SK-N-MC (cell line): ENCODE measurements around the gene HNRNPA2B1.
"Not testable (repeated sequence)": the region's sequence is repeated elsewhere in the genome, so short reads cannot be mapped to it uniquely, and the experiment has no call there.

Experiments used
- DNase-seq: peaks from one replicate; pipeline ENCODE4 v3.0.0-alpha.2; 2011; ENCODE audit warnings: low read depth, low spot score
- H3K27ac ChIP-seq: fragments of 200-600 bp; sonication (generic); 2 replicates; pipeline ENCODE4 v1.5.1; 2016; ENCODE audit warnings: mixed run types
- H3K36me3 ChIP-seq: fragments of 200-600 bp; sonication (generic); 2 replicates; pipeline ENCODE4 v1.6.1; 2017; ENCODE audit warnings: antibody characterized with exemption, low read length, mixed read lengths; ENCODE audit not compliant: insufficient read depth
- H3K4me3 ChIP-seq: fragments of 200-600 bp; sonication (generic); 2 replicates; pipeline ENCODE4 v1.5.1; 2016
- H3K9ac ChIP-seq: fragments of 200-600 bp; sonication (generic); 2 replicates; pipeline ENCODE4 v1.8.0; 2017; ENCODE audit warnings: mixed run types, mixed read lengths; ENCODE audit not compliant: insufficient read length
- H3K9me3 ChIP-seq: fragments of 200-600 bp; sonication (generic); 2 replicates; pipeline ENCODE4 v1.6.1; 2017; ENCODE audit warnings: low read depth, mild to moderate bottlenecking, antibody characterized with exemption, low read length, moderate library complexity, mixed read lengths
- EZH2 ChIP-seq: fragments of 200-600 bp; sonication (generic); IDR thresholded peaks from one replicate; pipeline ENCODE4 v1.6.1; 2017; ENCODE audit warnings: antibody characterized with exemption
- FOXP2 ChIP-seq: optimal IDR thresholded peaks from 2 replicates; pipeline ENCODE3; 2011; ENCODE audit warnings: mild to moderate bottlenecking, moderate library complexity; ENCODE audit not compliant: insufficient read depth; ENCODE audit errors: extremely low read length, control extremely low read depth
- POLR2AphosphoS5 ChIP-seq: IDR thresholded peaks from 2 replicates; pipeline ENCODE4 v1.6.1; 2012; ENCODE audit warnings: mild to moderate bottlenecking, low read depth, low read length, borderline replicate concordance

Gene HNRNPA2B1

DNA sequence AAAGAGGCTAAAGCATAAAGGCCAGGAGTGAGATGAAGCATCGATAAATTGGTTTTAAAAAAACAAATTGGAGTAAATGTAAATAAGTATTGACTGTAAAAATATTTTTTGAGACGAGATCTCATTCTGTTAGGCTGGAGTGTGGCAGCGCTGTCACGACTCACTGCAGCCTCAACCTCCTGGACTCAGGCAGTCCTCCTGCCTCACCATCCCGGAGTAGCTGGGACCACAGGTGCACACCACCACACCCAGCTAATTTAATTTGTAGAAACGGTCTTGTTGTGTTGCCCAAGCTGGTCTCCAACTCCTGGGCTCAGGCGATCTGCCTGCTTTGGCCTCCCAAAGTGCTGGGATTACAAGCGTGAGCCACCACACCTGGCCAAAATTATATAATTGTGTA is 17.8 kb downstream of the HNRNPA2B1 start:
- TF ChIP-seq POLR2AphosphoS5 (no peak; the same call in 1 of the 2 replicates), FOXP2 (no peak), EZH2 (no peak)
- Histone ChIP-seq H3K4me3 (no peak overlapping the region), H3K9me3 (no peaks in the 10 kb centered on the region), H3K9ac (no peak overlapping the region), H3K27ac (0 out of 2 replicates have a peak overlapping the region, but pooled peaks have one; percentile 22), H3K36me3 (peaks cover 2% of the 10 kb centered on the region; the same call in 1 of the 2 replicates)
- no peak for DNase-seq

DNA sequence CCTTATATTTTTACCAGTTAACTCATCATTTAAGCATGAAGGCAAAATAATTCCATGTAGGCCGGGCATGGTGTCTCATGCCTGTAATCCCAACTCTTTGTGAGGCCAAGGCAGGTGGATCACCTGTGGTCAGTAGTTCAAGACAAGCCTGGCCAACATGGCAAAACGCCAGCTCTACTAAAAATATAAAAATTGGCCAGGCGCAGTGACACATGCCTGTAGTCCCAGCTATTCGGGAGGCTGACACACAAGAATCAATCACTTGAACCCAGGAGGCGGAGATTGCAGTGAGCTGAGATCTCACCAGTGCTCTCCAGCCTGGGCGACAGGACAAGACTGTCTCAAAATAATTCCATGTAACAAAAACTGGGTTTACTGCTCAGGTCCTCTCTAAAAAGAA is 18.3 kb downstream of the HNRNPA2B1 start:
- Histone ChIP-seq H3K9me3 (no peaks in the 10 kb centered on the region), H3K4me3 (no peak overlapping the region), H3K36me3 (no peaks in the 10 kb centered on the region), H3K9ac (no peak overlapping the region), H3K27ac (peak overlapping the region; percentile 49; the same call in 1 of the 2 replicates)
- DNase-seq, result no peak
- TF ChIP-seq POLR2AphosphoS5 (no peak; the same call in 1 of the 2 replicates), FOXP2 (no peak), EZH2 (no peak)

DNA sequence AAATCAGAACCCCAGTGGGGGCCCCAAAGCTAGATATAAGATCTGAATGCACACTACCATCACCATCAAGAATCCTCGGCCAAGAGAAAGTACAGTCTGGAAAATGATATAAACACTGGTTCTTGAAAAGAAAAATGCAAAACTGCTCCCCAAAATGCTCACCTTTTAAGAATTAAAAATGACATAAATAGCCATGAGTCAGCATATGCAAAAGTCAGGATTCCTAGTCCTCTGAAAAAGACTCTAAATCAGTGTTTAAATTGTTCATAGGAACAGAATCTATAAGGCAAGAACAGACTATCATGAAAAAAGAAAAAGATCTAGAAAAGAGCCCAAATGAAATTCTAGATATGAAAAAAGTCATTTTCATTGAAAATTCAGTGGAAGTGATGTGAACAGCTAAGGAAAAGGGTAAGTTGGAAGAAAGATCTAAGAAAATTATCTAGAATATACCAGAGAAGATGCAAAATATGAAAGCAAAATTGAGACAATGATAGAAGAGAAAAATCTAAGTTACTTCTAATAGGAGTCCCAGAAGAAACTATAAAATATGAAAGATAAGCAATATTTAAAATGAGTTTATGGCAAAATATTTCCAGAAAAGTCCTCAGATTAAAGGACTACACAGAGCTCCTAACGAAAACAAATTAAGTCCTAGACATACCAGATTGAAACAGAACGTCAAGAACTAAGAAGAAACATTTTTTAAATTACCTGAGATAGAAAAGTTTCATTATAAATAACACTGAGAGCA is 18.9 kb downstream of the HNRNPA2B1 start:
- no peaks in the 10 kb centered on the region for H3K9me3 ChIP-seq
- H3K27ac ChIP-seq, result peak overlapping the region; percentile 49
- H3K36me3 ChIP-seq, result no peaks in the 10 kb centered on the region
- no peak overlapping the region for H3K4me3 ChIP-seq
- no peak for TF ChIP-seq FOXP2
- no peak for TF ChIP-seq EZH2
- TF ChIP-seq POLR2AphosphoS5, result no peak
- no peak overlapping the region for H3K9ac ChIP-seq
- no peak for DNase-seq

DNA sequence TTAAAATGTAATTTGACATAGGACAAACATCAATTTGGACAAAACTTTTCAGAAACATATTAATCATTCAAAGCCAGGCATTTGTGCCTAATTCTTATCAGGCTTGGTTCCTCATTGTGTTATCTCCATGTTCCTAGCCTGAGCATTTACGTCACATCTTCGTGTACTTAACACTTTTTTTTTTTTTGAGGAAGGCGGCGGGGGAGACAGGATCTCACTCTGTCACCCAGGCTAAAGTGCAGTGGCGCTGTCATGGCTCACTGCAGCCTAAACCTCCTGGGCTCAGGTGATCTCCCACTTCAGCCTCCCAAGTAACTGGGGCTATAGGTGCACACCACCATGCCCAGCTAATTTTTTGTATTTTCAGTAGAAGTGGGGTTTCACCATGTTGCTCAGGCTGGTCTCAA is 19.8 kb downstream of the HNRNPA2B1 start:
- Histone ChIP-seq H3K36me3 (no peaks in the 10 kb centered on the region), H3K27ac (0 out of 2 replicates have a peak overlapping the region, but pooled peaks have one; percentile 7), H3K4me3 (no peak overlapping the region), H3K9me3 (no peaks in the 10 kb centered on the region), H3K9ac (no peak overlapping the region)
- DNase-seq, result no peak
- TF ChIP-seq FOXP2, result no peak
- TF ChIP-seq EZH2, result no peak
- no peak for TF ChIP-seq POLR2AphosphoS5

DNA sequence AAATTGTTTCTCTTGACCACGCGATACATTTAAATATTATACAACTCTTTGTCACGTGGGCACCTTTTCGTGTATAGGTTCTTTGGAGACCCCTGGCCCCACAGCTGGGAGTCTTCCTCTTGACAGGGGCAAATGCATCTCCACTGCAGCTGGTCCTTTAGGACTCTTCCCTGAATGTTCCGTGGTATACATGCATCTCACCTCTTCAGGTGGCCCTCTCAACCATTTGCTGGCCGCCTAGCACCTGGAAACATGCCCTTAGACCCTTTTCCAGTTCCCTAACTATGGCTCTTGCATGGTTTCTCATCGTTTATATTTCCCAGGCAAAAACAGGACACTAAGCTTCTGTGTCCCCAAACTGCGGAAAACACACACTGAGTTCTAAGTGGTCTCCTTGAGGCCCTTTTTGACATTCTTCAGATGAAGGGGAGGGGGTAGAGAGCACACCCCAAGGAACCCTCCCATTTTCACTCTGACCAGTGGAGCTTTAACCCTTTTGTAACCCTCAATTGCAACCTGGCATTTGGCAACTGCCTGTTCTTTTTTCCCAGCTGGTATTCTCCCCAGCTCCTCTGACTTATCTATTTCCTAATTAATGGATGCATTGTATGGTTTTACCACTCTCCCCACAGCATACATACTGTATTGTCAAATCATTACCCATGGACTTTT is 20.6 kb downstream of the HNRNPA2B1 start:
- no peak for DNase-seq
- no peak overlapping the region for H3K9ac ChIP-seq
- no peaks in the 10 kb centered on the region for H3K9me3 ChIP-seq
- no peaks in the 10 kb centered on the region for H3K36me3 ChIP-seq
- no peak overlapping the region for H3K4me3 ChIP-seq
- TF ChIP-seq FOXP2 (no peak), POLR2AphosphoS5 (peak; percentile 47; the same call in 1 of the 2 replicates), EZH2 (no peak)
- H3K27ac ChIP-seq, result 0 out of 2 replicates have a peak overlapping the region, but pooled peaks have one; percentile 7

DNA sequence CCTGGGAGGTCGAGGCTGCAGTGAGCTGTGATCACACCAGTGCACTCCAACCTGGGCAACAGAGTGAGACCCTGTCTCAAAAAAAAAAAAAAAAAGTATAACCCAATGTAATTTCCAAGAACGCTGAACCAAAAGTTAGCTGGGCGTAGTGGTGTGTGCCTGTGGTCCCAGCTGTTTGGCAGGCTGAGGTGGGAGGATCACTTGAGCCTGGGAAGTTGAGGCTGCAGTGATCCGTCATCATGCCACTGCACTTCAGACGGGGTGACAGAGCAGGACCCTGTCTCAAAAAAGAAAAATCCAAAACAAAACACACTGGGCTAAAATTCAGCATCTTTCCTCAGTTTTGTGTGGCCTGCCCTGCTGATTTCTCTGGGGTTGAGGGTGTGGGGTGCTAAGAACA is 21.1 kb downstream of the HNRNPA2B1 start:
- TF ChIP-seq FOXP2, result no peak
- TF ChIP-seq POLR2AphosphoS5, result no peak
- no peak for TF ChIP-seq EZH2
- H3K27ac ChIP-seq, result no peak overlapping the region

DNA sequence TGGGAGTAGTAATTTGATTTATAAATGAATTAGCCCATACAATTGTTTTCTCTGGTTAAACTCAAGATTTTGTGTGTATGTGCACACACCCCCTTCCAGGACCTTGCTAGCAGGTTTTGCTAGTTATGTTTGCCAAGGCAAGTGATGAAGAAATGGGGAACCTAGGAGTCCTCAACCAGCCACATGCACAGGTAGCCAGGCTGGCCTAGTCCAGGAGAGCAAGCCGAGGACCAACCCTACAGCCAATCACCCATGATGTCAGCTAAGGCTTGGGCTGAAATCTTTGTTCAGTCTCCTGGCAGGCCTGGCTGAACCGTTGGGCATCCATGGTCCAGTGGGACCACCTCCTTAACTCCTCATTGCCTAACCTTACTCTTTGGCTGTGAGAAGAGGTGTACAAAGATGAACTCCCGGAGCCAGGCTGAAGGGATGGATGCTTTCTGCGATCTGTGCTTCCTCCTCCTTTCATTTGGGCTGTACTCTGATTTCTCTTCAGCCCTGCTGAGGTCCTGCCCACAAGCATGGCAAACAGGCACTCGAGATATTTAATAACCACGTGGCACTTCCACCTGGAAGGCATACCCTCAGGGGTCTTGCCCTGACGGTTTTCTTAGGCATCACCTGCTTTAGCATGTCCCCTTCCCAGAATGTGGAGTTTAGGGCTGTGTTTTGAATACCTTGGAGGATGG is 22.1 kb downstream of the HNRNPA2B1 start:
- Histone ChIP-seq H3K27ac (no peak overlapping the region), H3K36me3 (no peaks in the 10 kb centered on the region), H3K4me3 (no peak overlapping the region), H3K9ac (no peak overlapping the region), H3K9me3 (no peaks in the 10 kb centered on the region)
- DNase-seq, result no peak
- TF ChIP-seq FOXP2 (no peak), POLR2AphosphoS5 (no peak), EZH2 (no peak)

More for the DNA sequence above, 21.1 kb downstream of the HNRNPA2B1 start:
- DNase-seq, result no peak
- Histone ChIP-seq H3K36me3 (no peaks in the 10 kb centered on the region), H3K9ac (no peak overlapping the region), H3K9me3 (no peaks in the 10 kb centered on the region), H3K4me3 (no peak overlapping the region)

DNA sequence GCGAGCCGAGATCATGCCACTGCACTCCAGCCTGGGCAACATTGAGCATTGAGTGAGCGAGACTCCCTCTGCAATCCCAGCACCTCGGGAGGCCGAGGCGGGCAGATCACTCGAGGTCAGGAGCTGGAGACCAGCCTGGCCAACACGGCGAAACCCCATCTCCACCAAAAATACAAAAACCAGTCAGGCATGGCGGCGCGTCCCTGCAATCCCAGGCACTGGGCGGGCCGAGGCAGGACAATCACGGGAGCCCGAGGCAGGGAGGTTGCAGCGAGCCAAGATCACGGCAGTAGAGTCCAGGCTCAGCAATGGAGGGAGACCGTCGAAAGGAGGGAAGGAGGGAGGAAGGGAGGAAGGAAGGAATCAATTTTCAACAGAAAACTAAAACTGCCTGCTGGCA is 23.3 kb downstream of the HNRNPA2B1 start:
- not testable (repeated sequence) for H3K36me3 ChIP-seq, H3K4me3 ChIP-seq

DNA sequence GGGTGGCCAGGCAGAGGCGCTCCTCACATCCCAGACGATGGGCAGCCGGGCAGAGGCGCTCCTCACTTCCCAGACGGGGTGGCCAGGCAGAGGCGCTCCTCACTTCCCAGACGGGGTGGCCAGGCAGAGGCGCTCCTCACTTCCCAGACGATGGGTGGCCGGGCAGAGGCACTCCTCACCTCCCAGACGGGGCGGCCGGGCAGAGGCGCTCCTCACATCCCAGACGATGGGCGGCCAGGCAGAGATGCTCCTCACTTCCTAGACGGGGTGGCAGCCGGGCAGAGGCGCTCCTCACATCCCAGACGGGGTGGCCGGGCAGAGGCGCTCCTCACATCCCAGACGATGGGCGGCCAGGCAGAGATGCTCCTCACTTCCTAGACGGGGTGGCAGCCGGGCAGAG is 23.9 kb downstream of the HNRNPA2B1 start:
- not testable (repeated sequence) for H3K4me3 ChIP-seq, H3K9me3 ChIP-seq, DNase-seq, H3K27ac ChIP-seq, H3K36me3 ChIP-seq, H3K9ac ChIP-seq

More for the DNA sequence above, 23.3 kb downstream of the HNRNPA2B1 start:
- not testable (repeated sequence) for H3K27ac ChIP-seq, DNase-seq, H3K9me3 ChIP-seq, H3K9ac ChIP-seq

DNA sequence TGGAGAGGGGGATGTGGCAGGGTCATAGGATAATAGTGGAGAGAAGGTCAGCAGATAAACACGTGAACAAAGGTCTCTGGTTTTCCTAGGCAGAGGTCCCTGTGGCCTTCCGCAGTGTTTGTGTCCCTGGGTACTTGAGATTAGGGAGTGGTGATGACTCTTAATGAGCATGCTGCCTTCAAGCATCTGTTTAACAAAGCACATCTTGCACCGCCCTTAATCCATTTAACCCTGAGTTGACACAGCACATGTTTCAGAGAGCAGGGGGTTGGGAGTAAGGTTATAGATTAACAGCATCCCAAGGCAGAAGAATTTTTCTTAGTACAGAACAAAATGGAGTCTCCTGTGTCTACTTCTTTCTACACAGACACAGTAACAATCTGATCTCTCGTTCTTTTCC is 24.6 kb downstream of the HNRNPA2B1 start:
- not testable (repeated sequence) for H3K9ac ChIP-seq, H3K27ac ChIP-seq, H3K36me3 ChIP-seq, H3K9me3 ChIP-seq, H3K4me3 ChIP-seq, DNase-seq
